Spleen (tissue), 11 donors: Measurements from ENCODE around the gene EIF5A. TPM values are rescaled to one million over a fixed set of nuclear protein-coding genes. Genes with fewer than 3 reads are reported as not detected.

ENCODE experiments used
- DNase-seq: peaks from one replicate; pipeline ENCODE4 v3.0.0-alpha.2; 2020
- H3K27ac ChIP-seq, 8 donors: fragments of 200-600 bp; sonication (generic) in 7 of 8; 1 replicate in 4 of 8; 2 replicates in 4 of 8; pipeline versions ENCODE4 v1.5.0 to v1.8.0; 2016 to 2021; ENCODE audit warnings: inconsistent platforms in 4 of 8, mild to moderate bottlenecking in 4 of 8, moderate library complexity in 1 of 8
- H3K27me3 ChIP-seq, 7 donors: fragments of 200-600 bp; sonication (generic) in 6 of 7; replicated peaks in 1 of 7; 1 replicate in 4 of 7; 2 replicates in 3 of 7; pipeline versions ENCODE4 v1.5.0 to v1.8.0; 2016 to 2021; ENCODE audit warnings: inconsistent platforms in 3 of 7, mild to moderate bottlenecking in 1 of 7
- H3K36me3 ChIP-seq, 6 donors: fragments of 200-600 bp; sonication (generic) in 5 of 6; 1 replicate in 4 of 6; 2 replicates in 2 of 6; pipeline versions ENCODE4 v1.5.0 to v1.8.0; 2016 to 2021; ENCODE audit warnings: inconsistent platforms in 2 of 6
- H3K4me1 ChIP-seq, 6 donors: fragments of 200-600 bp; sonication (generic) in 5 of 6; 1 replicate in 3 of 6; 2 replicates in 3 of 6; pipeline versions ENCODE4 v1.5.0 to v1.8.0; 2016 to 2021; ENCODE audit warnings: inconsistent platforms in 3 of 6
- H3K4me3 ChIP-seq, 8 donors: fragments of 200-600 bp; sonication (generic) in 7 of 8; 1 replicate in 4 of 8; 2 replicates in 4 of 8; pipeline versions ENCODE4 v1.5.0 to v1.8.0; 2016 to 2021; ENCODE audit warnings: inconsistent platforms in 4 of 8, mild to moderate bottlenecking in 4 of 8, moderate library complexity in 2 of 8
- H3K9me3 ChIP-seq, 8 donors: fragments of 200-600 bp; sonication (generic) in 7 of 8; 1 replicate in 4 of 8; 2 replicates in 4 of 8; pipeline versions ENCODE4 v1.5.0 to v1.8.0; 2016 to 2021; ENCODE audit warnings: inconsistent platforms in 4 of 8
- CTCF ChIP-seq, 11 experiments: fragments of 200-600 bp in 7 of 11; fragments of 450-650 bp in 4 of 11; sonication (generic) in 4 of 11; IDR thresholded peaks in 8 of 11; conservative IDR thresholded peaks in 3 of 11; 1 replicate in 7 of 11; 2 replicates in 4 of 11; pipeline versions ENCODE4 v1.4.0 to v1.8.0; 2016 to 2021; ENCODE audit warnings: antibody characterized with exemption in 11 of 11, inconsistent platforms in 4 of 11, mild to moderate bottlenecking in 1 of 11
- POLR2A ChIP-seq, 3 donors: fragments of 450-650 bp; IDR thresholded peaks; one replicate each; pipeline ENCODE4 v1.5.1; 2017; ENCODE audit warnings: antibody characterized with exemption in 3 of 3, mild to moderate bottlenecking in 1 of 3
- POLR2AphosphoS5 ChIP-seq, 3 donors: sonication (generic); formaldehyde crosslinking; IDR thresholded peaks; one replicate each; pipeline ENCODE4 v1.5.1; 2017; ENCODE audit warnings: antibody characterized with exemption in 3 of 3
- WGBS, 5 donors: extraction: QIAGEN DNeasy Blood & Tissue Kit in 3 of 5; methylation state at CpG; one replicate each; pipeline versions ENCODE4 v1.1.5 to v1.1.7; 2013 to 2018; 5-methylcytosine and 5-hydroxymethylcytosine counted together
- intact Hi-C: fragments of 100-400 bp; cut with DNase I; formaldehyde crosslinking; loops from one replicate; pipeline ENCODE4 v1.15.0; 2023; ENCODE audit warnings: low total_unique reads
- polyA plus RNA-seq, 3 donors: library from polyadenylated mRNA; stranded (reverse); fragments of 200-250 nt; gene quantifications; one replicate each; pipeline ENCODE4 v1.2.1, GENCODE V29; 2013
- total RNA-seq, 7 donors: library from RNA; depleted of rRNA in 3 of 7; stranded (reverse); fragments of >200 nt in 3 of 7; fragmentation: NEBNext Ultra II Directional in 4 of 7; extraction: Animal tissue kit (Norgen Biotek cat#: 25700) in 4 of 7; gene quantifications; one replicate each; pipeline versions ENCODE4 v1.1.0 to v1.2.1, GENCODE V29; 2016 to 2021
- donor health status: healthy with polysubstance abuse.
- donor health status: DM: no; HTN: no; CAD: no; lungs with moderate emphysema.
- donor health status: DM: no; HTN: no; CAD: no.
- donor health status: Bipolar disorder and iron deficiency.
- donor health status: healthy.
- donor health status: DM: no; HTN: no; CAD: no.
- donor health status: DM: yes; HTN: yes; CAD: no.

The EIF5A gene
- total and polyA plus RNA-seq, 10 donors = 117 to 426 (median 268) TPM

- Histone ChIP-seq H3K27me3 (peaks cover 0 to 77% (median 20%) of the 10 kb centered on the region in 7 donors), H3K36me3 (no peaks in the 10 kb centered on the region), H3K4me1 (peaks cover 17 to 34% (median 30%) of the 10 kb centered on the region in 6 donors), H3K9me3 (no peaks in the 10 kb centered on the region), H3K4me3 (peak overlapping the region in 2 of 8 donors; percentile 45 to 50), H3K27ac (peak overlapping the region in 1 of 8 donors; percentile 60)
- 52 to 57% (median 53%) methylated on average over 6 of the region's 6 CpGs for WGBS, 5 donors
- no peak for DNase-seq
- TF ChIP-seq CTCF (IDR thresholded peaks at IDR 0.05 in 8 of 11, conservative IDR thresholded peaks at IDR 0.05 in 3 of 11) (no peak), POLR2AphosphoS5 (IDR thresholded peaks at IDR 0.05) (no peak), POLR2A (IDR thresholded peaks at IDR 0.05) (no peak)
- intact Hi-C loops = no loop called here
Observed at GRCh38 chr17:7282752-7283321, 24.6 kb upstream of the EIF5A start.

- DNase-seq = no peak
- no peak for TF ChIP-seq POLR2A (IDR thresholded peaks at IDR 0.05)
- no peak for TF ChIP-seq POLR2AphosphoS5 (IDR thresholded peaks at IDR 0.05)
- no peak for TF ChIP-seq CTCF (IDR thresholded peaks at IDR 0.05 in 8 of 11, conservative IDR thresholded peaks at IDR 0.05 in 3 of 11)
- Histone ChIP-seq H3K4me1 (peaks cover 17 to 34% (median 30%) of the 10 kb centered on the region in 6 donors), H3K27ac (no peak overlapping the region), H3K27me3 (peaks cover 0 to 81% (median 20%) of the 10 kb centered on the region in 7 donors), H3K4me3 (no peak overlapping the region), H3K36me3 (no peaks in the 10 kb centered on the region), H3K9me3 (no peaks in the 10 kb centered on the region)
- intact Hi-C loops = no loop called here
- 77 to 82% (median 79%) methylated on average over 14 to 18 of the region's 18 CpGs for WGBS, 5 donors
Observed at GRCh38 chr17:7283471-7284216, 23.8 kb upstream of the EIF5A start.

- Histone ChIP-seq H3K4me1 (peaks cover 17 to 34% (median 30%) of the 10 kb centered on the region in 6 donors), H3K9me3 (no peaks in the 10 kb centered on the region), H3K27ac (no peak overlapping the region), H3K4me3 (no peak overlapping the region), H3K27me3 (peaks cover 0 to 94% (median 20%) of the 10 kb centered on the region in 7 donors), H3K36me3 (no peaks in the 10 kb centered on the region)
- no peak for DNase-seq
- whole genome bisulfite sequencing, 5 donors = 91 to 98% (median 96%) methylated on average over 6 to 16 of the region's 16 CpGs
- no peak for TF ChIP-seq POLR2A (IDR thresholded peaks at IDR 0.05)
- no peak for TF ChIP-seq CTCF (IDR thresholded peaks at IDR 0.05 in 8 of 11, conservative IDR thresholded peaks at IDR 0.05 in 3 of 11)
- no peak for TF ChIP-seq POLR2AphosphoS5 (IDR thresholded peaks at IDR 0.05)
- intact Hi-C loops = no loop called here
Observed at GRCh38 chr17:7284911-7285310, 22.5 kb upstream of the EIF5A start.

GRCh38 chr17:7285679-7286078 is 21.7 kb upstream of the EIF5A start:
- intact Hi-C loops = no loop called here
- Histone ChIP-seq H3K4me1 (peaks cover 15 to 27% (median 24%) of the 10 kb centered on the region in 6 donors), H3K36me3 (no peaks in the 10 kb centered on the region), H3K9me3 (no peaks in the 10 kb centered on the region), H3K4me3 (no peak overlapping the region), H3K27ac (no peak overlapping the region), H3K27me3 (peaks cover 0 to 95% (median 20%) of the 10 kb centered on the region in 7 donors)
- WGBS, 5 donors = 90 to 94% (median 93%) methylated on average over 11 to 12 of the region's 12 CpGs
- TF ChIP-seq POLR2AphosphoS5 (IDR thresholded peaks at IDR 0.05) = no peak
- TF ChIP-seq CTCF (IDR thresholded peaks at IDR 0.05 in 8 of 11, conservative IDR thresholded peaks at IDR 0.05 in 3 of 11) = no peak
- no peak for TF ChIP-seq POLR2A (IDR thresholded peaks at IDR 0.05)
- no peak for DNase-seq
